Measurements from ENCODE around the gene AHI1. TPM values are rescaled to one million over a fixed set of nuclear protein-coding genes. Genes with fewer than 3 reads are reported as not detected.
"Not testable (repeated sequence)": the region's sequence is repeated elsewhere in the genome, so short reads cannot be mapped to it uniquely, and the experiment has no call there.

The AHI1 gene
- total RNA-seq, 2 donors from 2014 or later: 27.6 to 29.0 TPM

DNA sequence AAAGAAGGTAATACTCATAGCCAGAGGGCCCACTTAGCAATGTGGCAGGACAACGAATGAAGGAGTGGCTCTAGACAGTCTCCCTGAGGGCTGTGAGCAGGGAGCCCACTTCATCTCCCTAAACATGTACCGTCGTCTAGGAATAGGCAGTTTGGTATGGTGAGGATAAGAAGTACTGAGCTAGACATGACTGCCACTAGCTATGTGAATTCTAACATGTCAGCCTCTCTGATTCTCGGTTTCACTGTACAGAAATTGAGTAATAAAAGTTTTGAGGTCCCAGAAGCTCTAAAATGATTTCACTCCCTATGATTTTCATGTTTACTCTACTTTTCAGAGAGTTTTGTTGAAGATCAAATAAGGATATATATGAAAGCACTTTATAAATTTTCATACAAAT lies 107.1 kb downstream of the AHI1 start:
- Mint-ChIP-seq H3K36me3 (ENCODE audit: low read depth) (no peaks in the 10 kb centered on the region), H3K4me3 (no peak overlapping the region)
- no peak for ATAC-seq

DNA sequence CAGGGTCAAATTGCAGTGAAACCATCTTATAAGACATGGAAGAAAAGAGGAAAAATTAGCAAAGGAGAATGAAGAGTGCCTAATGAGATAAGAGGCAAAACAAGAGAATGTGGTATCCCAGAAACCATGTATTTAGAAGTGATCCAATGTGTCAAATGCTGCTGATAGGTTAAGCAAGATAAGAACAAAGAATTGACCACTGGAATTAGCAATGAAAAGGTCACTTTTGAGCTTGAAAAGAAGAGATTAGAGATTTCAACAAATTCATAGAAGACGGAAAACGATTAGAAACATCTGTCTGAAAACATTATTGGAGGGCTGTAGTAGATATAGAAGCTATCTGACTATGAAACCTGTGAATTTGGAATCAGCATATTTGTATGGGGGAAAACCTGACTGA lies 112.2 kb downstream of the AHI1 start:
- Mint-ChIP-seq H3K4me3 (no peak overlapping the region), H3K4me1 (no peaks in the 10 kb centered on the region), H3K36me3 (ENCODE audit: low read depth) (no peaks in the 10 kb centered on the region), H3K27me3 (no peaks in the 10 kb centered on the region), H3K27ac (no peak overlapping the region)
- ATAC-seq (no peak), DNase-seq (no peak)
- H3K9me3 ChIP-seq (ENCODE audit: control insufficient read depth, low read length, poor library complexity, severe bottlenecking): no peaks in the 10 kb centered on the region

More for the DNA sequence above, 107.1 kb downstream of the AHI1 start:
- H3K9me3 ChIP-seq (ENCODE audit: control insufficient read depth, low read length, poor library complexity, severe bottlenecking): no peaks in the 10 kb centered on the region
- no peak for DNase-seq
- H3K27ac Mint-ChIP-seq: no peak overlapping the region
- no peaks in the 10 kb centered on the region for H3K4me1 Mint-ChIP-seq
- no peaks in the 10 kb centered on the region for H3K27me3 Mint-ChIP-seq

DNA sequence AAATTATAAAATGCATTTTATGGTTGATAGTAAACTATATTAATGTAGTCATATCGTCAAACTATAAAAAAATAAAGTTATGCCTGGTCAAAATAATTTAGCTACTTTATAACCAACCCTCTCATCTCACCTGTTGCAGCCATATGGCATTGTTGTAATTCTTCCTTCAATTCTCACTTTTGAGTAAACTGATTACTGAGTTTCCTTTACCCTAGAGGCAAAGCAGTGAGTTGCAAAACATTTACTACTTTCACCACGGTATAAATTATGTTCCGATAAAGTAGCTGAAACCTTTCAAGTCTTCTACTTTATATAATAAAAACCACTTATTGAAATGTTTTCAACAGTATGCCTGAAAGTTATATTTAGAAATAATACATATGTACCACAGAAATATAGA lies 113.8 kb downstream of the AHI1 start:
- Mint-ChIP-seq H3K27me3 (no peaks in the 10 kb centered on the region), H3K36me3 (ENCODE audit: low read depth) (no peaks in the 10 kb centered on the region), H3K4me1 (no peaks in the 10 kb centered on the region), H3K4me3 (no peak overlapping the region), H3K27ac (no peak overlapping the region)
- DNase-seq: no peak
- no peak for ATAC-seq
- H3K9me3 ChIP-seq (ENCODE audit: control insufficient read depth, low read length, poor library complexity, severe bottlenecking): no peaks in the 10 kb centered on the region

DNA sequence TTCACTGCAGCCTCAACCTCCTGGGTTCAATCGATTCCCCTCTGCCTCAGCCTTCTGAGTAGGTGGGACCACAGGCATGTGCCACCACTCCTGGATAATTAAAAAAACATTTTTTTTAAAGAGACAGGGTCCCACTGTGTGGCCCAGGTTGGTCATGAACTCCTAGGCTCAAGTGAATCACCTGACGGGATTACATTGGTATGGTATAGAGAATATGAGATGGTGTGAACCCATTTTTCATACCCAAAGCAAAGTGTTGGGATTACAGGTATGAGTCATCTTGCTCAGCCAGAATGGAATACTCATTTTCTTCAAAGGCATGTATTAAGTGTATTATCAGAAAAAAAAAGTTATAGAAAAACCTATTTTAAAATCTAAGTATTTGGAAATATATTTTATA lies 114.2 kb downstream of the AHI1 start:
- no peaks in the 10 kb centered on the region for H3K4me1 Mint-ChIP-seq
- H3K36me3 Mint-ChIP-seq (ENCODE audit: low read depth): no peaks in the 10 kb centered on the region
- no peak overlapping the region for H3K4me3 Mint-ChIP-seq
- H3K27me3 Mint-ChIP-seq: no peaks in the 10 kb centered on the region
- H3K27ac Mint-ChIP-seq: no peak overlapping the region
- no peaks in the 10 kb centered on the region for H3K9me3 ChIP-seq (ENCODE audit: control insufficient read depth, low read length, poor library complexity, severe bottlenecking)
- DNase-seq (no peak), ATAC-seq (no peak)

DNA sequence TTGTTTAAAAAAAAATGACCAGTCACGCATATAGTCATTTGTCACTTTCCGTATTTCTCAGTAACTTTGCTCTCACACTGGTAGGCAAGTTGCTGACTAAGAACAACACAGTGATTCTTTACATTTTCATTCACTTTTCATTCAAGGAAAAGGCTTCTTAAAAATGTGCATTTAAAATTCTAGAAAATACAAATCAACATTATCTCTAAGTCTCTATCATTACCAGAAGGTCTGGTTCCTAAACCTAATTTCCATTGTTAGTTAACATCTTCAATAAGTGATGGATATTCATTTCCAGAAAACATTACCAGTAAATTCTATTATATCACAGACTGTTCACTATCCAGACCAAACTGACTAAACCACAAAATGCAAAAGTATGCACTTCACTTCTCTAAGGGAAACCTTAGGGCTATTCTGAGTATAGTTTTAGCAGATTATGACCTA lies 115.3 kb downstream of the AHI1 start:
- DNase-seq (no peak), ATAC-seq (no peak)
- Mint-ChIP-seq H3K36me3 (ENCODE audit: low read depth) (no peaks in the 10 kb centered on the region), H3K27me3 (no peaks in the 10 kb centered on the region), H3K4me1 (no peaks in the 10 kb centered on the region), H3K27ac (no peak overlapping the region), H3K4me3 (no peak overlapping the region)
- H3K9me3 ChIP-seq (ENCODE audit: control insufficient read depth, low read length, poor library complexity, severe bottlenecking): no peaks in the 10 kb centered on the region

DNA sequence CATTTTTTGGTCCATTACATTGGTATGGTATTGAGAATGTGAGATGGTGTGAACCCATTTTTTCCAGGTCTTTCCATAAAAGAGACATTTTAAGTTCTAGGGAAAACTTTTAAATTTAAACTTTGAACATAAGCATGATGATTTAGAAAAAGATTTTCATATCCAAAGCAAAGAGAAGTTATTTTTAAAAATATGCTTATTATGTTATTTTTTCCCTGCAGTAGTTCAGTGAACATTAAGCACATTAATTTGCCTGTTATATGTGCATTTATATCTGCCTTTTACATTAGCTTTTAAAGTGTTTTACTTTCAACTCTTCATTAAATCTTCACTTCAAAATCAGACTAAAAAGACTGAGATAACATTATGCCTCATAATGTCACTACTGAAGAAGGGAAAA lies 116.7 kb downstream of the AHI1 start:
- Mint-ChIP-seq H3K27me3 (no peaks in the 10 kb centered on the region), H3K4me1 (no peaks in the 10 kb centered on the region), H3K27ac (no peak overlapping the region), H3K36me3 (ENCODE audit: low read depth) (no peaks in the 10 kb centered on the region), H3K4me3 (no peak overlapping the region)
- H3K9me3 ChIP-seq (ENCODE audit: control insufficient read depth, low read length, poor library complexity, severe bottlenecking): no peaks in the 10 kb centered on the region
- no peak for DNase-seq
- no peak for ATAC-seq

DNA sequence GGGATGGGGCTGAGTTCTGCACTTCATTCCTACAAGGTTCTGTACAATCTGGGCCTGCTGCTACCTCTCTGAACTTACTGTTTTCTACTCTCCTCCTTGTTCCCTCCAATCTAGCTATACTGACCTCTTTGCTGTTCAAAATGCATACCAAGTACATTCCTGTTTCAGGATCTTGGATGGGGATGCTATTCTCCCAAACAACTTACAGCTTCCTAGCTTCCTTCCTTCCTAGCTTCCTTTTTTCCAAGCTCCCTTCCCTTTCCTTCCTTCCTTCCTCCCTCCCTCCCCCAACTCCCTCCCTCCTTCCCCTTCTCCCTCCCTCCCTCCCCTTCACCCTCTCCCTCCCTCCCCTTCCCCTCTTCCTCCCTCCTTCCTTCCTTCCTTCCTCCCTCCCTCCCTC lies 117.9 kb downstream of the AHI1 start:
- H3K36me3 Mint-ChIP-seq (ENCODE audit: low read depth): no peaks in the 10 kb centered on the region
- no peaks in the 10 kb centered on the region for H3K27me3 Mint-ChIP-seq
- no peak for ATAC-seq
- no peaks in the 10 kb centered on the region for H3K4me1 Mint-ChIP-seq
- DNase-seq: no peak
- H3K4me3 Mint-ChIP-seq: no peak overlapping the region
- no peak overlapping the region for H3K27ac Mint-ChIP-seq
- H3K9me3 ChIP-seq (ENCODE audit: control insufficient read depth, low read length, poor library complexity, severe bottlenecking): no peaks in the 10 kb centered on the region

DNA sequence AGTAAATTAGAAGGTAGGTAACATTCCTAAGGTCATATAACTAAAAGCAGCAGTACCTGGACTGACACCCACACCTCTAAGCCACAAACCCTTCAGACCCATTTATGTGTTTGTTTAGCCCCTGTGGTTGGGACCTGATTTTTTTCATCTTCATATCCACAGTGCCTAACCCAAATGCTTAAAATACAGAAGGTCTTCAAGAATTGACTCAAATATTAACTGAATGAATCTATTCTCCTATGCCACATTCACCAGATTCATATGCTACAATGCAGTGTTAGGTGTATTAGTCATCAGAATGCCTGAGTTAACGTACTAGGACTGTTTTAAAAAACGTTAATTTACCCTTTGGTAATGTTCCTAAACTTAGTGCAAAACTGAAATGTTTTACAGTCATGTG lies 124.8 kb downstream of the AHI1 start:
- ATAC-seq: no peak
- peaks cover 2% of the 10 kb centered on the region for H3K36me3 Mint-ChIP-seq (ENCODE audit: low read depth)

DNA sequence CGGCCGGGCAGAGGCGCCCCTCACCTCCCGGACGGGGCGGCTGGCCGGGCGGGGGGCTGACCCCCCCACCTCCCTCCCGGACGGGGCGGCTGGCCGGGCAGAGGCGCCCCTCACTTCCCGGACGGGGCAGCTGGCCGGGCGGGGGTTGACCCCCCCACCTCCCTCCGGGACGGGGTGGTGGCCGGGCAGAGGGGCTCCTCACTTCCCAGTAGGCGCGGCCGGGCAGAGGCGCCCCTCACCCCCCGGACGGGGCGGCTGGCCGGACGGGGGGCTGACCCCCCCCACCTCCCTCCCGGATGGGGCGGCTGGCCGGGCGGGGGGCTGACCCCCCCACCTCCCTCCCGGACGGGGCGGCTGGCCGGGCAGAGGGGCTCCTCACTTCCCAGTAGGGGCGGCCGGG lies 133.9 kb downstream of the AHI1 start:
- H3K36me3 Mint-ChIP-seq (ENCODE audit: low read depth); H3K4me3 Mint-ChIP-seq; H3K27ac Mint-ChIP-seq; DNase-seq; H3K4me1 Mint-ChIP-seq; H3K27me3 Mint-ChIP-seq; ATAC-seq; H3K9me3 ChIP-seq (ENCODE audit: control insufficient read depth, low read length, poor library complexity, severe bottlenecking): not testable (repeated sequence)

More for the DNA sequence above, 124.8 kb downstream of the AHI1 start:
- Mint-ChIP-seq H3K27me3 (no peaks in the 10 kb centered on the region), H3K4me1 (no peaks in the 10 kb centered on the region), H3K4me3 (no peak overlapping the region), H3K27ac (no peak overlapping the region)
- DNase-seq: no peak
- no peaks in the 10 kb centered on the region for H3K9me3 ChIP-seq (ENCODE audit: control insufficient read depth, low read length, poor library complexity, severe bottlenecking)

DNA sequence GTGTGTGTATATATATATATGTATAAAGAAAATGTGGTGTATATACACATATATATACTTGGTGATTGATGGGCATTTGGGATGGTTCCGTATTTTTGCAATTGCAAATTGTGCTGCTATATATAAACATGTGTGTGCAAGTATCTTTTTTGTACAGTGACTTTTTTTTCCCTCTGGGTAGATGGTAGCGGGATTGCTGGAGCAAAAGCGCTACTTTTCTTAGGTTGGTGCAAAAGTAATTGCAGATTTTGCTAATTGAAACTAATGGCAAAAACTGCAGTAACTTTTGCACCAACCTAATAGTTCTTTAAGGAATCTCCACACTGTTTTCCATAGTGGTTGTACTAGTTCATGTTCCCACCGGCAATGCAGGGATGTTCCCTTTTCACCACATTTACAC lies 135.4 kb downstream of the AHI1 start:
- DNase-seq (no peak), ATAC-seq (no peak)
- Mint-ChIP-seq H3K27ac (no peak overlapping the region), H3K4me1 (no peaks in the 10 kb centered on the region), H3K36me3 (ENCODE audit: low read depth) (no peaks in the 10 kb centered on the region), H3K4me3 (no peak overlapping the region), H3K27me3 (no peaks in the 10 kb centered on the region)
- H3K9me3 ChIP-seq (ENCODE audit: control insufficient read depth, low read length, poor library complexity, severe bottlenecking): no peaks in the 10 kb centered on the region

DNA sequence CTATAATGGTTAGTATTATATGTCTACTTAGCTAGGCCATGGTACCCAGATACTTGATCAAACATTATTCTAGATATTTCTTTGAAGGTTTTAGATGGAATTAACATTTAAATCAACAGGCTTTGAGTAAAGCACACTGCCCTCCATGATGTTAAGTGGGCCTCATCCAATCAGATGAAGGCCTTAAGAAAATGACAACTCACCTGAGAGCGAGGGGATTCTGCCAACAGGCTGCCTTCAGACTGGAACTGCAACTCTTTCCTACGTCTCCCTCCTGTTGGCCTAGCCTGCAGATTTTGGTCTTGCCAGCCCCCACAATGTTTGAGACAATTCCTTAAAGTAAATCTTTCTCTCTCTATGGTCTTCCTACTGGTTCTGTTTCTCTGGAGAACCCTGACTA lies 137.3 kb downstream of the AHI1 start:
- H3K4me3 Mint-ChIP-seq: no peak overlapping the region
- DNase-seq (no peak), ATAC-seq (no peak)
- H3K36me3 Mint-ChIP-seq (ENCODE audit: low read depth): no peaks in the 10 kb centered on the region
- no peaks in the 10 kb centered on the region for H3K9me3 ChIP-seq (ENCODE audit: control insufficient read depth, low read length, poor library complexity, severe bottlenecking)
- no peak overlapping the region for H3K27ac Mint-ChIP-seq
- no peaks in the 10 kb centered on the region for H3K27me3 Mint-ChIP-seq
- no peaks in the 10 kb centered on the region for H3K4me1 Mint-ChIP-seq

DNA sequence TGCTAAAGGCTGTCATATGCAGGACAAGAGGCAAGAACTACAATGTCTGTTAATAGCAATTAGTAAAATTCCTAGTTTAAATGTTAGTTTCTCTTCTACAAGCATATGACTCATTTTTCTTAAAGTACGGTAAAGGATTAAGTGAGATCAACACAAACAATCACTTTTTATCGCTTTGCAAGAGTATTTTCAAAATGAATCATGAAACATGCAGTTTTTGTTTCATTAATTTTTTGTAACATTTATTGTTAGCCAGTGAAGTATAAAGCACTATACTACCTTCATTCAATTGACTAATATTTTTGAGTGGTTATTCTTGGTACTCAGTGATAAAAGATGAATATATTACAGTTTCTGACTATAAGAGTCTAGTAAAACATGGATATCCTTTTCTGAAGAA lies 138.6 kb downstream of the AHI1 start:
- H3K36me3 Mint-ChIP-seq (ENCODE audit: low read depth): no peaks in the 10 kb centered on the region
- H3K9me3 ChIP-seq (ENCODE audit: control insufficient read depth, low read length, poor library complexity, severe bottlenecking): no peaks in the 10 kb centered on the region
- H3K4me3 Mint-ChIP-seq: no peak overlapping the region
- no peaks in the 10 kb centered on the region for H3K4me1 Mint-ChIP-seq
- ATAC-seq: no peak
- no peak for DNase-seq
- H3K27me3 Mint-ChIP-seq: no peaks in the 10 kb centered on the region
- H3K27ac Mint-ChIP-seq: no peak overlapping the region

DNA sequence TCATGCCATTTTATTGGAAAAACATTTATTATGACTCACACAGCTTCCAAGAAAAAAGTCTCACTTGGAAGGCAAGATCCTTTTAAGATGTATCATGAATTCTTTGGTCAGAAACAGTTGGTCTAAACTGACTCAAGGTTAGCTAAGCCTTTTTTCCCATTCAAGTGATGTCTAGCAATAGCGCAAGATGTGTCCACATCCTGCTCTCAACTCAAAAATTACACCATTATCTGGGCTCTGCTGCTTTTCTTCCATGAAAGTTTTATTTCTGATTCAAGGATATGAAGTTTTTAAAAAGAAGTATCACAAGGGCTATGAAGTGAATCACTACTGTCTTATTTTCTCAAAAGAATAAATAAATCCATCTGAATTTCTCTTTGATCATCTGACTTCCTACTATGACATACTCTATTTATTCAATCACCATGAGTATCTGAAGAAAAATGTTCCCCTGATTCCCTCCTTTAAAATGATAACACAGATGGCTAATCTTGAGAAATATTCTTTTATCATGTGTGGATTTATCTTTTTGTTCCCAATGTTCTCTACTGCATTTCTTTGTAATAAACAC lies 139.2 kb downstream of the AHI1 start:
- DNase-seq: no peak
- no peaks in the 10 kb centered on the region for H3K9me3 ChIP-seq (ENCODE audit: control insufficient read depth, low read length, poor library complexity, severe bottlenecking)
- no peak overlapping the region for H3K27ac Mint-ChIP-seq
- H3K36me3 Mint-ChIP-seq (ENCODE audit: low read depth): no peaks in the 10 kb centered on the region
- H3K4me3 Mint-ChIP-seq: no peak overlapping the region
- no peaks in the 10 kb centered on the region for H3K27me3 Mint-ChIP-seq
- ATAC-seq: no peak
- no peaks in the 10 kb centered on the region for H3K4me1 Mint-ChIP-seq

DNA sequence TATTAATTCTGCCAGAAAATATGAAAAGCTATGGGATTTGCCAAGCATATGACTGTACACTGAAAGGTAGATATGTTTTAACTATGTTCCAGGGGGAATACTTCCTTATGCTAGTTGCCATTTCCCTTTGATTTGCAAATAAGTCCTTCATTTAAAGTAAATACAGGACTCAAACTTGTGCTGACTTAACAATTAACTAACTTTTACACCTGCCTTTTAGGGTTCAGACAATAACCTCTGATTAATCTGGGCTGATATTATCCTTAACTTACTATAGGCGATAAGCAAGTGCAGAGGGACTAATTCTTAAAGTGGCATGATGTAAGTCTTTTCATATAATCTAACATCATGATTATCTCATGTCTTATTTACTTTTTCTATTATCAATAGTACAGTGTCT lies 143.1 kb downstream of the AHI1 start:
- no peak overlapping the region for H3K27ac Mint-ChIP-seq
- DNase-seq (no peak), ATAC-seq (no peak)
- H3K9me3 ChIP-seq (ENCODE audit: control insufficient read depth, low read length, poor library complexity, severe bottlenecking): no peaks in the 10 kb centered on the region
- no peaks in the 10 kb centered on the region for H3K27me3 Mint-ChIP-seq
- no peaks in the 10 kb centered on the region for H3K4me1 Mint-ChIP-seq
- H3K36me3 Mint-ChIP-seq (ENCODE audit: low read depth): peaks cover 5% of the 10 kb centered on the region
- H3K4me3 Mint-ChIP-seq: no peak overlapping the region
